GM18498 (cell line): Measurements from ENCODE around the gene MVB12B.

Experiments used
- ATAC-seq: cut with Tn5 transposase; IDR thresholded peaks from one replicate; pipeline ENCODE4 v1.9.1; 2021; ENCODE audit warnings: mild to moderate bottlenecking, moderate library complexity; ENCODE audit not compliant: unreplicated experiment

The MVB12B gene

DNA sequence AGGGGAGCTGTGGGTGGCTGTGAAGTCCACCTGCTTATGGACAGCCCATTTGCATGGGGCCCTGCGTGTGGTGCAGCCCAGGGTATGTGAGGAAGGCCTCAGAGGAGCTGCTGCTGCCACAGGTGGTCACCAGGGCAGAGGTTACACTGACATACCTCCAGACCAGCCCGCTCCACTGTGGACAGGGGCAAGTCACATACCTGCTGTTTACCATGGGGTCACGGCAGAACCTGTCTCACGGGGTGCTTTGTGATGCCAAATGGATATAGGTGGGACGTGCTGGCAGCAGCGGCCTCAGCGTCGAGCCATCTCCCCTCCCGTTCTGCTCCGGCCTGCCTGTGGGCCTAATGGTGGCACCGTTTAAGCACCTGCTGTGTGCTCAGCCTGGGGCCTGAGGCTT is 159.6 kb downstream of the MVB12B start:
- ATAC-seq: no peak

DNA sequence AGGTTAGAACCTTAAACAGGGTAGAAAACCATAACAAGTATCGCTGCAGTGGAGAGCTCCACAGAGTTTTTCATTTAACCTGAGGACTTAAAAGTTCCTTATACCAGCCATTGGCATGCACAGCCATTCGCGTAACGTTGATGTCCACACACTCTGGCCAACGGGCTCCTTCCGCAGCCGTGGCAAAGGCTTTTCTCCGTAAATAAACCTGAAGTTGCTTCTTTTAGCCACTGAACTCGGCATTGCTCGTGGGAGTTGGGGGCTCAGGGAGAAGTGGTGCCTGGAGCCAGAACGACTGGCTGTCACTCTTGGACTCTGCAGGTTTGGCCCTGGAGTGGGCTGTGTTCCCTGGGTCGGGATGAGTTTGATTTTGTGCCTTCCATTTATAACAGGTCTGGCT is 161.2 kb downstream of the MVB12B start:
- ATAC-seq: no peak

DNA sequence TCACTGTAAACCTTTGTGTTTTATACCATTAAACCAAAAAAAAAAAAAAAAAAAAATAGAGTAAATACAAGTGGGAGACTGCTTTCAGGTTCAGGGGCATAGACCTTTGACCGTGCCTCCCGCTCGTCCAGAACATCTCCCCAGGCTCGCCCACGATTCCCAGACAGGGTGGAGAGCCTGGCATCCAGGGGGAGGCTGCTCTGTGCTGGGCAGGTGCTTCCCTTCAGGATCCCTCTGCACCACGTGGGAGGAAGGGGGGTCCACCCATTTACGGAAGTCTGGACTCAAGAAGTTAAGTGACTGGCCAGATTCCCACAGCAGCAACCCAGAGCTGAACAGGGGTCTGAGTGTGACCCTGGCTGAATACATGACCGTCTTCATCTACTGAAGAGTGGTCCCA is 161.7 kb downstream of the MVB12B start:
- ATAC-seq: no peak

DNA sequence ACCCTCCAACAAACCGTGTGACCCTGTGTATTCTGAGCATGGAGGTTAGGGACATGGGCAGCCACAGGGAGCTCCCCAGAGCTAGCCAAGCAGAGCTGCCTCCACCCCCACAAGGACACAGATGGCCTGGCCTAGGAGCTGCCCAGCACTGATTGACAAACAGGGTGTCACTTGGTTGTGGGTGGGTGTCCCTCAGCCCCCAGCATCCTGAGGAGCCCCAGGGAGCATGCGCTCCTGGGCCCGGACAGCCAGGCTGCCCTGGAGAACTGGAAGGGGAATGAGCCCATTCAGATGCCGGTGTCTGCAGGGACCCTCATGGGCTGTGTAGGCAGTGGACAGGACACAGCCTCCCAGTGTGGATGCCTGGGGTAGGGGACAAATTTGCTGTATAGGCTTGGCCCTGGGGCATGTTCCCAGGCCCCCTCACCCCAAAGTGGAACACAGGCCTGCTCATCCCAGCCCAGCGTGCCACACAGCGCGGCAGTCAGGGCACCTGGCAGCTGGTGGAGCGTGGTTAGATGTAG is 162.3 kb downstream of the MVB12B start:
- ATAC-seq: no peak

DNA sequence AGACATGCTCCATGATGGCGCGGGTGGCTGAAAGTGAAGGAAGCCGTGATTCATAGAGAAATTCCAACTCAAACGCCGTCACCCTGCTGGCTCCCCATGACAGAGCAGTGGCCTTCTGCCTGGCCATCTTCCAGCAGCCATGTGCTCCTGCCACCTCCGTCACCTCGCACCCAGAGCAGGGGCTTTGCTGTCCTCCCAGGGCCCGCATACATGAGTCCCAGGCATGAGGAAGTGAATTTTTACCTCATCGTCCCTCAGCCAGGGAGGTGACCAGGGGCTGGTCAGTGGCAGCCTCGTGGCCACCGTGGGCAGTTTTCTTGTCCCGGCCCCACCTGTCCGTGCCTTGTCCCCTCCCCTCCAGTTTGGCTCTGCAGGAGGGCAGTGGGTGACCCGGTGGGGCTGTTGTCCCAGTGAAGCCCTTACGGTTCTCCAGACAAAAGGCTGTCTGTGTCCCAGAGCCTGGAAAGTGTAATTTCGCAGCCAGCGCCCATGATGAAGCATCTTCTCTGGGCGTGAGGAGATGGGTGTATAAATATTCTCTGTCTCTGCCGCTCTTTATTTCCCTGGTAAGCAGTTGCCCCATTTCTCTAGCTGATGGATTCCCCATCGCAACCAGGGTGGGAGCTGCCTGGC is 163.1 kb downstream of the MVB12B start:
- no peak for ATAC-seq

DNA sequence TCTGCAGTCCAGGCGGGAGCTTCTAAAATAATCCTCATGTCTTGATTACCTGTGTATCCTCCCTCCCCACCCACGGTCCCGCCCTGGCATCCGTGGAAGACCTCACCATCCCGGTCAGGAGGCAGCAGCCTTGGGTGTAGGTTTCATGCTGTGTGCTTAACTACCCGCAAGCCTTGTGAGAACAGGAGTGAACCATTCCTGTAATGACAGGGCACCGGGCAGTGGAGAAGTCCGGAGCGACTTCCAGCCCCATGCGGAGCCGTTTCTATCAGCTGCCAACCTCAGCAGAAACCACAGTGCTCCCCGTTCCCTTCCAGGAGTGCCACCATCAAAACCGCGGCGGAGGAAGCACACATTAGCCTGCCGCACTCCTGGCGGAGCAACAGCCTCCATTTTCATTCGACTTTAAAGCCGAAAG is 163.6 kb downstream of the MVB12B start:
- ATAC-seq: no peak

DNA sequence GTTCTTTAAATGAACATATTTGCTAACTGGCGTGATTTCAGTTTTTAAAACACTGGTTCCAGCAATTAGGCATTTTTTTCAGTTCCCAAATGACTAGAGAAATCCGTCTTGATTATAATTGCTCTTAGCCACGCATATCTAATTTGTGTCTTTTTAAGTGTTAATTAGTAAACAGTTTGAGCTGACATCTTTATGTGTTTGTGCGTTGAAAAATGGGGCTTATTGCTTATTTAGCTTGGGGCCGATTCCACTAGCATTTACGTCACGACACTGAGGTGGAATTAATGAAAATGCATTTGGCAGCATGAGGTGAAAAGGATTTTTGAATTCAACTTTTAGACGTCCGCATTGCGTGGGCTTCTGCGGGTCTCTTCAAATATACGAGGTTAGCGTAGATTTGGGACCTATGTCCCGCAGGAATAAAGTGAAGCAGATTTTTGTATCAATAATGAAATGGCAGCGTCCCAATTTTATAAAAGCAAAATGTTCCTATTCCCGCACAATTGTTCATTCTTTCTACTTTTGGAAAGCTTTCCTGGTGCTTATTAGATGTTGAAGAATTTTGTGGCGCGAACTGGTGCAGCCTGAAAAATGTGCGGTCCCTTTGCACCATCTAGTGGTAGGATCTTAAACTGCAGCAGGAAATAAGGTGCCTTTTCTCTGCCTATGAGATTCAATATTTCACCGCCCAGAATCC is 164.4 kb downstream of the MVB12B start:
- no peak for ATAC-seq

DNA sequence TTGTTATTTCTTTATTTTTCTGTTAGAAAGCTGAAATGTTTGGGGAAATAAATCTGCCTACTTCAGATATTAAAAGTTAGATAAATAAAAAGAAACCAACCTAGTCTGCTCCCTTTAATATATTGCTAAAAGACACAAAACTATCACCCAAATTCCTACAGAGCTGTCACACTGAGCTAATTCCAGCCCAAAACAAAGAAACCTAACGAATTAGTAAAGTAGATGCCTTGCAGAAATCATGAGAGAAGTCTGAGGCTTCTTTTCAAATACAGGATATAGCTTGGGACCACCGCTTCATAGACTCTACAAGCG is 164.9 kb downstream of the MVB12B start:
- ATAC-seq: no peak

DNA sequence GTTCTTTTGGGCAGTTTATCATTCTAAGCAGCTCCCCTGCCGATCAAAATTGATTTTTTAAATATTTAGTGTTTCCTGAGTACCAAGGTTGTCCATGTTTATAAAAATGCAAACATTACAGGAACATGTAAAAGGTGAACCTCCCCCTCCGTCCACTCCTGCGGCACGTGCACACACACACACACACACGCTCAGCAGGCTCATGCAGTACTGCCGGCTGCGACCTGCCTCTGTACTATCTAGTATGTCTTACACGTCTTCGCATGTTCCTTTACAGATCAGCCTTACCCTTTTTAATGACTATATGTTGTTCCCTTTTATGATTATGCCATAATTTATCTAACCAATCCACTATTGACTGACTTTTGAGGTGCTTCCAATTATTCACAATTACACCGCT is 165.3 kb downstream of the MVB12B start:
- no peak for ATAC-seq

DNA sequence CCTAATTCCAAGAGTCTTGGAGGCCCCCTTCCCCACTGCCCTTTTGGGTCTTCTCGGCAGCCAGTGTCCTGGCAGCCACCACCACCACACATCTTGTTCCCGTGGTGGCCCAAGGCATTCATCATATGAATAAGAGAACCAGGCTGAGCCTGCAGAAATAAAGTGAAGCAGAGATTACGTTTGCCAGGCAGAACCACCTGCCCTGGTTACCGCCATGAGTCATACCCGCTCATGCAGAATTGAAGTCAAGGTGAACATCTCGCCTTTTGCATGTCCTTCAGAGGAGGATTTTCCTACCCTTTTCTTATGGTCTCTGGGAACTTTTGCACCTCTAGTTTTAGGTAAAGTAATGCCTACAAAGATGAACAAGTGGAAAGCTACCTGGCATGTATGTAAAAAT is 167.6 kb downstream of the MVB12B start:
- ATAC-seq: no peak

DNA sequence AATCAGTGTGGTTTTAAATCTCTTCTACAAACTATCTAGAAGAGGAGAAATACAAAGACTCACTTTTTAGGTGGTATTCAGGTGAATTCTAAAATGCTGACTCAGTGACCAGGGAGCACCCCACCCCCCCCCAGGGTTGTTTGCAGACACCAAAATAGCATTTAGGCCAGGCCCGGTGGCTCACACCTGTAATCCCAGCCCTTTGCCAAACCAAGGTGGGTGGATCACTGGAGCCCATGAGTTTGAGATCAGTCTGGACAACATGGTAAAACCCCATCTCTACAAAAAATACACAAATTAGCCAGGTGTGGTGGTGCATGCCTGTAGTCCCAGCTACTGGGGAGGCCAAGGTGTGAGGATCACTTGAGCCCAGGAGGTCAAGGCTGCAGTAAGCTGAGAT is 168.1 kb downstream of the MVB12B start:
- ATAC-seq: no peak

DNA sequence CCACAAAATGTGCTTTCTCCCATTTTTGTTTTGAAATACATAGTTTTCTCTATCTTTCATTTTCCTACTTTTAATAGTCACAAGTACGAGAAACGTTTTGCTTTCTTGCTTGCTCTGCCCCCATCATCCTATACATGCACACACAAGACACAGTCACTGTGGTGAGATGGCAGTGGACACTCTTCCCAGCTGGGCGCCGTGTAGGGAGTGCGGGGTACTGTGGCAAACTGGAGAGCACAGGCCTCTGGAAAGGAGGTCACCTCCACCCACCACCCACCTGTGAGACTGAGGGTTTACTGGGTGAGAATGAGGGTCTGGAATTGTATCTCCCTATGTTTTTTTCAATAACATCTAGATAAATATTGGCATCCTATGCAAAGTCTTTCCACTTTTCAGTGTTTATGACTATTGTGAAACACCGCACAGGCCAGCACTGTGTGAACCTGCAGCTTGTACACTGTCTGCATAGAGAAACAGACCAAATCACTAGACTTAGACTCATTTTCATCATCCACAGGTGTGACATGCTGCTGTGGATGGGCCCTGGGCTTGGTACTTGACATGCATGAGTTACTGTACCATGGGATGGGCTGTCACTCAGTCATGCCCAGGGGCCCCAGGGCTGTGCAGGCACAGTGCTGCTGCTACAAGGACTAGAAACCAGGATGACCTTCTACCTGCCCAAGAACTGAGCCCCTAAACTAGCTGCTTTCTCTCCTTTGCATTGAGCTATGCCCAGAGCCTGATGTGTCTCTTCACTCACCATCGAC is 169.0 kb downstream of the MVB12B start:
- no peak for ATAC-seq

DNA sequence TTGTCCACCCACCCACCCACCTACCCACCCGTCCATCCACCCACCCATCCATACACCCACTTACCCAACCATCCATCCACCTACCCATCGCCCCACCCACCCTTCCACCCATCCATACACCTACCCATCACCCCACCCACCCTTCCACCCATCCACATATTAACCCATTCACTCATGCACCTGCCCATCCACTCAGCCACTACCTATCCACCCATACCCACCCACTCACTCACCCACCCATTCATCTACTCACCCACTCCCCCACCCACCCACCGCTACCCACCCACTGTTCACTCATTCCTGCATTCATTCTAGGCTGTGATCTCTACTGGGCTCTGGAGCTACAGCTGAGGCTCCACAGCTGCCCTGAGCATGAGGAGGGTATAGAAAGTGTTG is 169.6 kb downstream of the MVB12B start:
- ATAC-seq: no peak

DNA sequence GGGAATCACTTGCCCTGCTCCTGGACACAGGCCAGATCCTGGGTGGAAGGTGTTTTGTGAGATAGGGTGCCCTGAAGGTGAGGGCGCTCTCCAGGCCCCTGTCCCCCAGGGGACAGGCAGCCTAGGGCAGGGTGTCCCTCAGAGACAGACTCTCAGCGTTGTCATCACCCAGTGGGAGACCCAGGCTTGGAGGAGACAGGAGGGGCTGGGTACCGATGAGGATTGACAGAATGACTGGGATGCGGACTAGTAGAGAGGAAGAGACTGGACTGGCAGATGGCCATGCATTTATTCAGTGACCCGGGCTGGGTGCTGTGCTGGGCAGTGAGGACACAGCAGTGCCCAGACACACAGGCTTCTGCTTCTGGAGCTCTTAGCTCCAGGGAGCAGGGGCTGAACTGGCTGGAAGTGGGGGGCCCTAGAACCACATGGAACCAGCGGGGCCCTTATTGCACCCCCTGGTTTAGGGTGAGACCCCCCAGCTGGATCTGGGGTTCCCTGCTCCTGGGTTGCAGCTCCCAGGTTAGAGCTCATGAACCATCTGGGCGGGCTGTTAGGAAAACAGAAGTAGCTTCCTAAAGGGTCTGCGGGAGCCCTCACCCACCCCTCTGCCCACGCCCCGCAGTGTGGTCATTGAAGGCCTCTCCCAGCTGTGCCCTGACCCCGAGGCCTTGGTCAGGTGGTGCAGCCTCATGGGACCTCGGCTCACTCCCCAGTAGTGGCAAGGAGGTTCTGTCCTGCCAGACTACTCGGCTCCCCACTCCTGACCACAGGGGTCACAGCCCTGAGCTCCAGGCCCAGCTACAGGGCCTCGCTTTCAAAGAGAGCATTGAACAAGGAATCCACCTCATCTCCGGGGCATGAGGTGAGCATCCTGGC is 170.4 kb downstream of the MVB12B start:
- no peak for ATAC-seq

DNA sequence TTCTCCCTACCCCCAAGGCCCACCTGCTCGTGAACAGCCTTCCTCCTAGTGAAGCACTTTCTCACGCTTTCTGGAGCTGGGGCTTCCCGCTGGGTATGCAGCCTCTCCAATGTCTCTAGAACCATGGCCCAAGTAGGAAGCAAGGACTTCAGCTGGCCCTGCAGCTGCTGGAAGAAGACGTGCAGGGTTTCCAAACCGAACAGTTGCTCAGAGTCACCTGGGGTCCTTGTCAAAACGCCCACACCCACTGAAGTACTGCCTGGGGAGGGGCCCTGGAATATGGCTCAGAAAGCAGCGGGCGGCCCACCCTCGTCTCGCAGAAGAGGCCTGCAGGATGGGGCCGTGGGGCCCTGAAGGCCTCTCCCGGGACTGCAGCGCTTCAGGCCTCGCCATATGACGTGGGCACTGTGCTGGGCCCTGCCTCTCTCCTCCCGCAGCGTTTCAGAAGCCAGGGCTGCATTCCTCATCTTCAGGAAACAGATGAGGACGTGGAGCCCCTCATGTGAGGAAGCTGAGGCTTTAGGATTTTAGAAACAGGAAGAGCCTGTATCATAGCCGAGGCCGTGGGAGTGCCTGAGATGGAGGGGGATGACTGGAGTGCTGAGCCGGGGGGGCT is 171.1 kb downstream of the MVB12B start:
- no peak for ATAC-seq

DNA sequence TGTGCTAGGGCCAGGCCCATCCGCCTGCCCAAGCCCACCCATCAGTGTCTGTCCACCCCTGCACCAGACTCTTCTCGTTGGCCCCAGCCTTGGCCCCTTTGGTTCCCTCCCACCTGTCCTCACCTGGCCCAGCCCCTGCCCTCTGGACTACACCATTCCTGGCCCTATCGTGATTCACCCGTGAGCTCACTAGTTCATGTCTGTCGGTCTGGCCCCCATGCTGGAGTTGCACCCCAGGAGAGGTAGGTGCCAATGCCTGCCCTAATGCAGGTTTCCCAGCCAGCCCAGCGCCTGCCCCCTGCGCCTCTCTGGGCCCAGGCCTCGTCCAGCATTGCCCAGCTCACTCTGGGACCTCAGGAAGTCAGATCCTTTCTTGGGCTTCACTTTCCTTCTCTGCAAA is 171.7 kb downstream of the MVB12B start:
- no peak for ATAC-seq

DNA sequence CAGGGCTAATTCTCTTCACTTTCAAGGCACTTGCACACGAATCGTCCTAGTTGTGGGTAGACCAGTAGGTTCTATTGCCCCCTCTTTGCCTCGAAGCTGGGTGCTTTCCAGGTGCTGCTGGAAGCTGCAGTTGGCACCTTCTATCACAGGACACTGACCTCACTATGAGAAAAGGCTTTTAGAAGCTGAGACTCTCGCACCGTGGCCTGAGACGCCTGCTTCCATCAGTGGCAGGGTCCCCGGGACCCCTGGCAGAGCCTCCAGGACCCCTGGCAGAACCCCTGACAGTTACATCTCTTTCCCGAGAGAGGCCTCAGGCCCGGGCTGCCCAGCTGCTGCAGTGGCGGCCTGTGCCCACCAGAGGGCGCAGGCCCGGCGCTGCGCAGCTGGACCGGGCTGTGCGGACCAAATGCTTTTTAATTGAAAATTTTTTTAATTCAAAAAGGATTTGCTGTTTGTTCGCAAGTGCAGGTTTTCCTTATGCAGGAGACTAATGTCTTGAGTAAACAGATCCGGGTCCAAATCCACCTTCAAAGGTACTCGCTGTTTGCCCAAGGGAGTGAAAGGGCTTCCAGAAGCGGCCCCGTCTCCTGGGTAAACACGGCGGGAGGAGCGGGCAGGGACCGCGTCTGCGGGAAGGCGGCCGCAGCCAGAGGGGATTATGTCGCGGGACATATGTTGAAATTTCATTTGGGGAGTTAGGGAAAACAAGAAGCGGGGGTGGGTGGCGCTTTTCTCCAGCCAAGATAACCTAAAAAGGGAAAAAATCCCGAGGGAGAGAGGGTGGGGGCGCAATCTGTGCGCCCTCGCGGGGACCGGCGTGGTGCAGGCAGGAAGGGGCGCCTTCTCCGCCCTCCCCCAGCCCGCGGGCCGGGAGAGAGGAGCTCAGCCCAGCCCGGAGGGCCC is 172.6 kb downstream of the MVB12B start:
- ATAC-seq: no peak

DNA sequence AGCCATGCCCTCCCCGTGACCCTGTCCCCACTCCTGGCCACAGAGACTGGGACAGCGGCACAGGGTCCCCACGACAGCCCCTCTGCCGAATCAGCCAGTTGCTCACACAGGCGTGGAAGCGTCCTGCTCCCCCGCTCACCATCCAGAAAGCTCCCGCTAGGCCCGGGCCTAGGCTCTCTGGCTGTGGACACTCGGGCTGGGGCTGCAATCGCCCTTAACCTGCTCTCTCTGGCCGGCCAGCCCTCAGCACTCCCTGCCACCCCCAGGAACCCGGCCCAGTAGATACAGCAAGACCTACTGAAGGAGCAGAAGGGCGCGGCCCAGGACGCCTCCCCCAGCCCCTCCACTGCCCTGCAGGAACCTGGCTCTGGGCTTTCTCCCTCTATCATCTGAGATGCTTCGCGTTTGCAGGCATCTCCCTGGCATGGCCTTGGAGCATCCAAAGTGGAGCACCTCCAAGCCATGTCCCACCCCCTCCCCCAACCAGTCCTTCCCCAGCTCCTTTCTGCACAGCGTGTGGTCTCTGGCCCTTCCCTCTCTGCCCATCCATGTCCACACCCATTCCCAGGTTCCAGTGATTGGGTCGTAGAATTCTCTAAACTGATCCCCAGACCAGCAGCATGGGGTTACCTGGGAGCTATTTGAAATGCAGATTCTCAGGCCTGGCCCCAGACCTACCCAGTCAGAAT is 173.4 kb downstream of the MVB12B start:
- ATAC-seq: no peak
